HG03520 (cell line): Measurements from ENCODE around the gene UTS2B.
"Not testable (repeated sequence)": the region's sequence is repeated elsewhere in the genome, so short reads cannot be mapped to it uniquely, and the experiment has no call there.

ENCODE experiments used
- ATAC-seq: cut with Tn5 transposase; IDR thresholded peaks from one replicate; pipeline ENCODE4 v1.9.1; 2021; ENCODE audit warnings: mild to moderate bottlenecking, moderate library complexity; ENCODE audit not compliant: unreplicated experiment

The UTS2B gene

DNA sequence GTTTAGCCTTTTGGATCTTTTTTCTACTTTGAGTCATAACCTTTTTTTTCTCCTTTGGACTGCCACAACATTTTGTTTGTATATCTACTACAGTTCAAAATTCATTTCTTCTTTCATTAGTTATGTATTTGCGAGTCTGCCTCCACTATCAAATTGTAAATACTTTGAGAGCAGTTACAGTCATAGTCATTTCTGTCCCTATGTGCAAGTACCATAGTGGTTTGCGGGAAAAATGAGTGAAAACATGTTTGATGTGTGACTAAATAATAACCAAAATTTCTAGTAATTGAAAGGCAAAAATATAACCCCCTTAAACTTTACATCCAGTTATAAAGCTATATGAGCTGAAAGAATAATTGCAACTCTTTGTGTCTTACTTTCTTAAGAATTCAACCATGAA lies 46.9 kb downstream of the UTS2B start:
- no peak for ATAC-seq

DNA sequence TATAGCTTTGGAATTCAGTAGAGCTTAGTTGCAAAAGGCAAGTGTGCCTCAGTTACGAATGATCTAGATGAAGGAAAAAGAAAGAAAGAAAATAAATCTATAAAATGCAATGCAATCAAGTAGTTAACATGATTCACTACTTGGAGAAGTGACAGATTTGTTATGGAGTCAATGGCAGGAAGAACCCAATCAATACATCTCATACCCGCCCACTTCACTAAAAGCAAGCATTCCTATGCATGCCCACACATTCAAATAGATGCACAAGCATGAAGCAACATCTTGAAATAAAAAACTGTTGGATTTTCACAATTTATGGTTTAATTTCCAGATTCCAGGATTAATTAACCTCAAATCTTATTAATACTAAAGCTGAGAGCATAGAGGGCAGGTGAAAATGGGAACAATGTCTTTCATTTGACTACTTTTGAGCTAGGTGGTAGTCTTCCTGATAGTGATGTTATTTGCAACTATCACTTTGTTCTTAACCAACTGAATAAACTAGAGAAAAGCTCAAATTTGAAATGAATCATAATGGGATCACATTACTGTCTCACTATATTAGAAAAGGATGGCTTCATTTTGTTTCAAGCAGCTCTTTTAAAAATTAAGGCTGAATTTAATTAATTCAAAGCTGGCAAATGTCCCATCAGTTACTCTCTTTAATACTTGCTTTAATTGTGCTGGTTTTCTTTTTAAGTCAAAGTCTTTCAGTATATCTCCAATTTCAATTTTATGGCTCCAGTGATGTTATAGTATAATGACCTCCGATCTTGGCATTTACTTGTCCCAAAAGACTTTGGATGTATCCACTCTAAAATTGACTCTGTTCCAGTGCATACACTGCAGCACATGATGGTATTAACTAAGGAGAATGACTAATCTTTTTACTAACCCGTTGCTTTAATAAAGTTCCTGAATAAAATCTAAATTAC lies 47.8 kb downstream of the UTS2B start:
- no peak for ATAC-seq

DNA sequence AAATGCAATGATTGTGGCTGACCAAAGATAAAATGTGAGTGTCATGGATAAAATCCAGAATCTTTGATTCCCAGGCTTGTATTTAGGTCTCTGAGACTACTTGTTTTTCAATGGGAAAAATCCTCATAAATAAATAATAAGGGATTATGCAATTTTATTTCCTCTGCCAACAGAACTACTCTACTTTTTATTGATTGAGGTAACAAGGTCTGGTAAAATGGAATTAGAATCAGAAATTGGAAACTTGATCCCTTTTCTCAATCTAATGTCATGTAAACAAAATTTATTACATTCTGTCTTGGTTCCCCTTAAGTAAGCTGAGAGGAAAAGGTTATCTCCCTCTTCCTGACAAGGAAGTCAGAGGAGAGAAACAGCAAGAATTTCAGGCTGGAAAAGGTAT lies 49.4 kb downstream of the UTS2B start:
- ATAC-seq = no peak

DNA sequence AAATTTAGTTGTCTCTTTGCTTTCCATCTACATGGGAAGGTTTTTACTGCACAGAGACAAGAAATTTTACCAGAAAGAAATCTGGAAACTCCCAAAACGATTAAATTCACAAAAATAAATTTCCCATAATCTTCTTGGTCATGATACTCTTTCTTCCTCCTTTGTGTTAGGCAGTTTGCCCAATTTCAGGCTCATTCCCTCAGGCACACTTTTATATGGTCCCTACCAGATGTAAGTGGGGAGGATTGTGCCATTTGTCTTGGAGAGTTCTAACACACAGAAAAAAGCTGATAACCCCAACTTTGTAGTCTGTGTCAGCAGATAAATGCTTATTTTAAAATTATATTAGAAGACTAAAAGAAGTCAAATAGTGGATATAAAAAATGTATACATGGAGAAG lies 50.2 kb downstream of the UTS2B start:
- ATAC-seq = no peak

DNA sequence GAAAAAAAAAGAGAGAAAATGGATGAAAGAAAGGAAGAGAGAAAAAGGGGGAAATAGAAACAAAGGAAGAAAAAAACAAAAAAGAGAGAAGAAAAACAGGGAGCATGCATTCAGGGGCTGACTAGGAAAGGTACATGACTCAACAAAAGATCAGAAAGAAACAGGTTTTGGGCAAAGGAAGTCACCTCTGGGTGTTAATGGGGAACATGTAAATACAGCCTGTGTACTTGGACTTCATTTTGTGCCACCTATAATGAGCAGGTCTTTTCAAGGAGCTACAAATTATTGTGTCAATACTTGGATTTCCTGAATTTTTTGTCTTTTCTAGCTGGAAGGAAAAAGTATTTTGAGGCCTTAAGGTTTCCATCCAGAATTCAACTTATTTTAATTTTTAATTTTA lies 54.6 kb downstream of the UTS2B start:
- ATAC-seq = no peak

DNA sequence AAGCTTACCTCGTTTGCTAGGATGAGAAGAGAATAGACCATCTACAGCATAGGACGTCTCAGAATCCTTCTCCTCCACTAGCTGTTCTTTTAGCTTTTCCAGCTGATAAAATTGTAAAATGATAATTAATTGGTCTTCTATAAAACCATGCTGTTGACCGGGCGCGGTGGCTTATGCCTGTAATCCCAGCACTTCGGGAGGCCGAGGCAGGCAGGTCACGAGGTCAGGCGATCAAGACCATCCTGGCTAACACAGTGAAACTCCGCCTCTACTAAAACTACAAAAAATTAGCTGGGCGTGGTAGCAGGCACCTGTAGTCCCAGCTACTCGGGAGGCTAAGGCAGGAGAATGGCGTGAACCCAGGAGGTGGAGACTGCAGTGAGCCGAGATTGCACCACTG lies 55.1 kb downstream of the UTS2B start:
- not testable (repeated sequence) for ATAC-seq

DNA sequence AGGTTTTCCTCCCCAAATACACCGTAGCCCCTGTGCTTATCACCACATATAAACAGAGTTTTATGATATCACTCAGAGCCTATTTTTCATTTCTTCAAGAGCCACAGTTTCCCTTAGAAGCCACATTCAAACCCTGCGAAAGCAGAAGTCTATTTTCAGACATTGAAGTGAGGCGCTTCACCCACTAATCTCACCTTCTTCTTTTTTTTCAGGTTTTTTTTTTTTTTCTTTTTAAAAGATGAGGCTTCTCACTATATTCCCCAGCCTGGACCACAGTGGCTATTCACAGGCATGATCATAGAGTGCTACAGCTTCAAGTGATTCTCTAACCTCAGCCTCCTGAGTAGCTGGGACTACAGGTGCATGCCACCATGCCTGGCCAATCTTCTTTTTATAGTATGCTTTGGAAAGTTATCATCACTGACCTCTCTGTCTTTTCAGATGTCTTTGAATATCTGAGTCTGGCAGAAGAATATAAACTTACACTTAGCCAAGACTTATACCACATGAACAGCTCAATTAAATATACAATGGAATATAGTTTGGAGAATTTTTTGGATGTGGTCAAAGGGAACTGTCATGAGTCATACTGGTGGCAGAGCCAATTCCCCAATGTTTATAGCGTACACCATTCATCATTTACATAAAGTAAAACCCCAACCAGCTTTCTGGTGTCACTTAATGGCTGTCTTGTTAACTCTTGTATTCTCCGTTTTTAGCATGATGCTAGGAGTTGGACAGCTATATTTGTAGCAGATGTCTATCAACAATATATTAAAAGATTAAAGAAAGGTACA lies 60.8 kb downstream of the UTS2B start:
- ATAC-seq = peak; percentile 63

DNA sequence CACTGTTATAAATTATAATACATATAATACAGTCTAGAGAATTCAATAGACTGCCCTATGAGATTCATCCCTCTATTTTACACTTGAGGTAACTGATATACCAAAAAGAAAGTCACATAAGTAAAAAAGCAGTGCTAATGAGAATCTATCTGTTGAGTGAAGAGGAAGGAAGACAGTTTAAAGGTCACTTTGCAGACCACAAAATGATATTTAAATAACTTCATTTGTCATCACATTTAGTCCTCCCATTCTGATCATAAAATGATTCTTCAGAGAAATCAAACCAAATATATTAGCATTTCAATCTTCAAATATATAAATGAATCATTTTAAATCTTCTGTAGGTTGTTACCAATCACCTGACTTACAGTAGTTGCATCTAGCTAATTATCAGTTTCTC lies 61.6 kb downstream of the UTS2B start:
- ATAC-seq = no peak

DNA sequence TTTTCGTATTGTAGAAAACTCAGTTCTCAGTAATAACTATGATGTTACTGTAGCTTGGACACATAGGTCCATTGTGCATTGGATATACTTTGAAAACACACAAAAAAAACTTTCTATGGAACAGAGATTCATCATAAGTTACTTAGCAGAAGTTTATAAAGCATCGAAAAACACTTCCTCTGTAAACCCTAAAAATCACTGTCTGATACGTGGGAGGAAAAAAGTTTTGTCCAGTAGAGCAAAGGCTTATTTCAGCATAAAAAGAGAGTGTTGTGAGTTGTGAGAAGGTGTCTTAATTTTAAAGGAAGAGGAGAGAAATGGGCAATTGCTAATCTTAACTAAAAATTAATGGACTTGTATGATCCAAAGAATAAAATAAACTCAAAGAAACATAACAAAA lies 66.5 kb downstream of the UTS2B start:
- ATAC-seq = no peak

DNA sequence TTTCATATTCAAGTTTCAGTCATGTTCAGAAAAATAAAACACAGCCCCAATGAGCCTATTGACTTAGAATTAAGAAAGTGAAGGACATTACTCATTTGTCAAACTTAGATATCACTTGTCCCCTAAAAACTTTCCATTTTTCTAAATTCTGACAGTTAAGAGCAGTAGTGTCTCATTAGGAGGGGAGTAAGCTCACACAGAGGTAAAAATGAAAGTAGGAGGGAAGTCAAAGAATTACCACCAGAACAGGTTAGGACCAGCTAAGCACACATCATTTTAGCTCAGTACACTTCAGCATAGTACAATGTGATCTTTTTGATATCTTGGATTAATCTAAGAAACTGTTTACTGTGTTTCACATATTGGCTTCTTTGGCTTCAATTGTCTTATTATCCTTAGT lies 67.0 kb downstream of the UTS2B start:
- ATAC-seq = peak; percentile 92

DNA sequence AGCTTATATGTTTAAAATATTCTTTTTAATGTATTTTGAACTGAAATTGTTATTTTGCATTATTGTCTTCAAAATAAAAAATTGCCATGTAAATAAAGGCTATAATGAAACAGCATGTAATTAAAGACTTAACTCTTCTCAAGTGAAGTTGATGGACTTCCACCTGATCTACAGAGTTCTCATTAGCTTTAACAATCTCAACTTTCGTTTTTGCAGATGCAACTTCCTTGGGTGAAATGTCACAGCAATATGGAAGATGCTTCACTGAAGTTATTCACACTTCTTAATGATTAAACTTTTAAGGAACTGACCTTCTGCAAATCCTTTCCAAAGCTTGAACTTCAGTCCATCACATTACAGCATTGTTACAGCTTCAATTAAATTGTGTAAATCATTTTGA lies 67.7 kb downstream of the UTS2B start:
- ATAC-seq = no peak

DNA sequence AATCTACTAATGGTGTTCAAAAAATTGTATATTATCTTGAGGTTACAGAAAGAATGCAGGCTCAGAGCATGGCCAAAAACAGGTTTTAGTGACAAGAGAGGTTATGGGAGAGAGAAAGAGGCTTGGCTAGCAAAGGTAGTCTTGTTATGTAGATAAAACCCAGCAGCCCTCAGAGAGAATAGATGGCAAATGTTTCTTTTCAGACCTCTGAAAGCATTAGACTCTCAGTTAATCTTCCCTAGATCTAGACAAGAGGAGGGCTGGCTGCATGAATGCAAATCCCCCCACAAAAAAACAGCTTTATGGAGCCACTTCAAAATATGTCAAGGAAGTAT lies 69.1 kb downstream of the UTS2B start:
- no peak for ATAC-seq

DNA sequence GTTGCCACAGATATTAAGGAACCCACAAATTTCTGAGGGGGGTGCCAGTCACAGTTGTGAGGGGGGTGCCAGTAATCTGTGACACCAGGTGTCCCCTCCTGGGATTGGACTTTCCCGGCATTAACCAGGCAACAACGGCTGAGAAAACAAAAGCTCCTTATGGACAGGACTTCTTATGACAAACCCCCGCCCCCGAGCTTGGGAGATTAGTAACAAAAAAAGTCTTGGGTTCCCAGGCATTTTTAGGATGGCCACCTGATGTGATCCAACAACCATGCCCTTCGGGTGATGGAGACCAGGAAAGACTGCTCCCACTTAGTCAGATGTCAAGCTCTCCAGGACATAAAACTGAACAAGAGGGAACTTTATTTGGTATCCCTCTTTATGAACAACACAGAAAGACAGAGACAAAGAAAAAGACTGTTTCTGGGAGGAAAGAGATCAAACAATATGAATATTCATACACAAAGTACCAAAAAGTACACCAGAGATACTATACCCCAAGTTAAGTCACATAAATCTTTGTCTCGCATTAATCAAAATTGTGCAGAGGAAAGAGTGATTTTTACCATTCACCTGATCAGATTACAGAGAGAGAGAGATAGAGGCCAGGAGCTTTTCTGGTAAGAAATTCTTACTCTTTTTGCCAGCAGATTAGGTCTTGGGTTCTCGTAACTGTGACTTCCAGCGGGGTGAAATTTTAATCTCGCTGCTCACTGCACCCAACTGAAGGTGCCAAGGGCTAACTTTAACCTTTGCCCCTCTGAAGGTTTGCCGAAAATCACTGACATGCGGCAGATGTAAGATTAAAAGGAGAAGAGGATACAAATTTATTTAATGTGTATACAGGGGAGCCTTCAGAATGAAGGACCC lies 69.7 kb downstream of the UTS2B start:
- ATAC-seq = no peak

DNA sequence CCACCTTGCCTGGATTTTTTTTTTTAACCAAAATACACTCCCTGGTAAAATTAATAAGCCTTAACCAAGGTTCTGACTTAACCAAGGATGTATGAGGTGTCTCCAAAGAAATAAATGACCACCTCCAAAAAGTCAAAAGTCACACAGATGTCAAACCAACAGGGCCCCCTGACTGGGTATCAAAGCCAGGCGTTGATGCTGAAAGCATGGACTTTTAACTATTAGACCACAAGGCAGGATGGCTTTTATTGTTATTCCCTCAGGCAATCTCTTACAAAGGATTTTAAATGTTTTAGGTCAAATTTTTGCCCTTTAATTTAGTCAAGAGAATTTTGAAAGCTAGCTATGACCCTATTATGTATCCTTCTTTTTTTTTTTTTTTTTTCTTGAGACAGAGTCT lies 70.8 kb downstream of the UTS2B start:
- ATAC-seq = no peak

DNA sequence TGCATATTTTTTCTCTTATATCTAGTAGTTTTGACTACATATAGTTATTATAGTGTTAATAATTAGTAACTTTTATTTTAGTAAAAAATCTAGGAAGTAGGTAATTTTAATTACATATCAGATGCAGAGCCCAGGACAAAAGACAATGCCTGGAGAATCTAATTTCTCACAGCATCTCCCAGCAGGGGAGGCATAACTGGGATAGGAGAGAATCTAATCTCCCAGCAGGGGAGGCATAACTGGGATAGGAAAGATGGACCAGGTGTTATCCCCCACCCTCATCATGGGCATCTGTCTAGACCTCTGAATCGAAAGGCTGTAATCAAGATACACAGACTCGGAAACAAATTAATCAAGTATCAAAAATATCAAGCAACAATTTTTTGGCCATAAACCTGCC lies 73.0 kb downstream of the UTS2B start:
- ATAC-seq = no peak

DNA sequence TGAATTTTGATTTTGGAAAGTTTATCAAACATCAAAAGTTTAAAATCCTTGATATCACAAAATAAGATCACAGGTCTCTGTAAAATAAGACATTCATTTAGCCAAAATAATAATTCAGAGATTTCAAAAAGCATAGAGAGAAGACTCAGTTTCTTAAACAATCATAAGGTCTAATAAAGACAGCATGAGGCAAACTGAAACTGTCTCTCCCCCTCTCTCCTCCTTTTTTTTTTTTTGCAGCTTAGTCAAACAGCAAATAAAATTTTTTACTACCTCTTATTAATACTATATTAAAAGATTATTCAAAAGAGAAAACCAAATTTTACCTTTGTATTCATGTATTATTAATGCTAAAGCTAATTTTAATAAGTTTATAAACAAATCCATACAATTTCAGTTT lies 73.9 kb downstream of the UTS2B start:
- no peak for ATAC-seq

DNA sequence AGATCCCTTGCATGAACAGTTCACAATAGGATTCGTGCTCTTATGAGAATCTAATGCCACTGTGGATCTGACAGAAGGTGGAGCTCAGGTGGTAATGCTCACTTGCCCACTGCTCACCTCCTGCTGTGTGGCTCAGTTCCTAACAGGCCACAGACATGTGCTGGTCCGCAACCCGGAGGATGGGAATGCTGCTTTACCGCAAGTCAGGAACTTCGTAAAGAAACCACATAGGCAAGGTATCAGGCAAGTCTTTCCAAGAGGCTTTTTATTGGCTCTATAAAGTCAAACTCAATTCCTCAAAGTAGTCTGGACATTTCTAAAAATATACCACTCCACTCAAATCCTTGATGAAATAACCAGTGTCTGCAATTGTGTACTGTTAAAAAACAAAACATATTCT lies 75.2 kb downstream of the UTS2B start:
- no peak for ATAC-seq

DNA sequence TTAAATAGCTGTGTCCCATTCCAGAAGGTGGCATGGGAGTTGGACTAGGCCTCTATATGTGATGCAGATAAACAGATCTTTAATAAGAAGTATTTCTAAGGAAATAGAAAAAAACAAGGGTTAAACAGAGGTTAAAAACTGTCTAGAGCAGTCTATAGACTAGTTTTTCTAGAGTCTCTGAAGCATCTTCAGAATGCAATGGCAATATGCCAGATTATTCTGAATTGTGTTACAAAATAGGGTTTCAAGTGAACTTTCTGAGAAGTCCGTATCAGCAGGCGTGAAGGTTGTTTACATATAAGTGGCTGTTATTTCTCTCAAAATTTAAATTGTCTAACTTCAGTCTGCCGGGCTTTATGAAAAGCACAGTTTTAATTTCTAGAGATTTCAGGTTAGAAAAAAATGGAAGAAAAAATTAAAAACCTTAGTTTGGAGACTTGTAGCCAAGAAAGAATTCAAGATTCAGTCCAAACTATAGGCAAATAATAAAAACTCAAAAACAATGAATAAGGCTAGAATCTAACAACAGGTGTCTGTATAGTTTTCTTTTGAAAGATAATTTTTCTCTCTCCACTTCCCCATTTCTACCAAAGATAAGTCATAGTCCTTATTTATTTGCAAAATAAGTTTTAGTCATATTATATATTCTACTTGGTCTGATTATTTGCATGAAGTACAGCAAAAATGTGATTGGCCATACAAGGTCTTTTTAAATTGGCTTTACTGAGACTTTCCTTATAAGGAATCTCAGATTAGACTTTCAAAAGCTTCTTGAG lies 76.0 kb downstream of the UTS2B start:
- no peak for ATAC-seq

DNA sequence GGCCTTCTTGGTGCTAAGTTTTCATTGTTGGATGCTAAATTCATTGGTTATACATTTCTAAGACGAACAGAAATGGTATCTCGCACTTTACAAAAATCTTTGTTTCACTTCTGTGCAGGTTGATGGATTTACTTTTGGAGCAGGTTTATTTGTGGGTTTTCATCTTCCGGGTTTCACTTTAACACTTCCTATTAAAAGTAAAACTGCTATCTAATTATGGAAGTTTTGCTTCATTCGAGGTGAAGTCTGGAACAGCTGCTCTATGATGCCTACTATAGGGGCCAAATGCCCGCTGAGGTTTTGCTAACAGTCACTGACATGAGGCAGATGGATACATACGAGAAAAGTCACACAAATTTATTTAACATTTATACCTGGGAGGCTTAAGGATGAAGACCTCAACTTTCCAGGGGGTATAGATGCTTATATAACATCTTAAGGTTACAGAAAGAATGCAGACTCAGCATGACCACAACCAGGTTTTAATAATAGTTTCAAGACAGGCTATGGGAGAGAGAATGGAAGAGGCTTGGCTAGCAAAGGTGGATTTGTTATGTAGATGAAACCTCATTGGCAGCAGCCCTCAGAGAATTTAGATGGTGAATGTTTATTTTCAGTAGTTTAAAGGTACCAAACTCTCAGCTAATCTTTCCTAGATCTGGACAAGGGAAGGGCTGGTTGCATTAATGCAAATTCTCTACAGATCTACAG lies 77.1 kb downstream of the UTS2B start:
- ATAC-seq = no peak

DNA sequence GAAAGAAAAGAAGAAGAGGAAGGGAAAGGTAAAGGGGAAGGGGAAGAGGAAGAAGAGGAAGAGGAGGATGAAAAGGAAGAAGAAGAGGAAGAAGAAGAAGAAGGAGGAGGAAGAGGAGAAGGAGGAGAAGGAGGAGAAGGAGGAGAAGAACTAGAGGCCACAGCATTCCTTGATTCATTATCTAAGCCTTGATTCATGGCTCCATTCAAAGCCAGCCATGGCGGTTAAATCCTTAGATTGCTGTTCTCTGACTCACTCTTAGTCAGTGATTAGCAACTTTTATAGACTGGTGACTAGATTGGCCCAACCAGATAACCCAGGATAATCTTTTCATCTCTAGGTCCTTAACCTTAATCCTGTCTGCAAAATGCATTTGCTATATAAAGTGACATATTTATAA lies 83.7 kb downstream of the UTS2B start:
- ATAC-seq = no peak
